WTC11 (cell line): ENCODE results near the gene GSS. TPM values are rescaled to one million over a fixed set of nuclear protein-coding genes. Genes with fewer than 3 reads are reported as not detected.

Experiments used
- ATAC-seq: fragments of 200-7000 bp; cut with Tn5 transposase; 2 replicates; pipeline ENCODE4 v1.10.0; 2021; ENCODE audit warnings: mild to moderate bottlenecking, moderate library complexity
- CTCF ChIA-PET: fragments of 300-600 bp; sonication (Branson Sonifier 250); formaldehyde crosslinking; loops from one replicate; lab custom pipeline; 2021; ENCODE audit warnings: antibody characterized with exemption; lab: Charles Lee
- POLR2A ChIA-PET: fragments of 350-600 bp; sonication (Branson Sonifier 250); formaldehyde crosslinking; loops from one replicate; lab custom pipeline; 2021; ENCODE audit warnings: antibody characterized with exemption; lab: Charles Lee
- DNase-seq: peaks from one replicate; pipeline ENCODE4 v3.0.0; 2021; ENCODE audit warnings: low spot score
- H3K27ac Mint-ChIP-seq: 2 replicates; pipeline ENCODE4 v1.8.0; 2021; ENCODE audit warnings: mixed read lengths
- H3K27me3 Mint-ChIP-seq: 2 replicates; pipeline ENCODE4 v1.8.0; 2021; ENCODE audit warnings: low read depth, mild to moderate bottlenecking, moderate library complexity, mixed read lengths
- H3K36me3 Mint-ChIP-seq: 2 replicates; pipeline ENCODE4 v1.8.0; 2021; ENCODE audit warnings: mixed read lengths
- H3K4me1 Mint-ChIP-seq: 2 replicates; pipeline ENCODE4 v1.8.0; 2022; ENCODE audit warnings: mixed read lengths
- H3K4me3 Mint-ChIP-seq: 2 replicates; pipeline ENCODE4 v1.8.0; 2021; ENCODE audit warnings: mild to moderate bottlenecking, moderate library complexity, mixed read lengths
- H3K9me3 Mint-ChIP-seq: 2 replicates; pipeline ENCODE4 v1.8.0; 2021; ENCODE audit warnings: mixed read lengths
- CBFB ChIP-seq: sonication (generic); formaldehyde crosslinking; IDR thresholded peaks from 2 replicates; pipeline ENCODE4 v1.8.1; 2022; ENCODE audit warnings: mild to moderate bottlenecking, low read depth, missing genetic modification reagents
- CREB1 ChIP-seq: sonication (generic); formaldehyde crosslinking; IDR thresholded peaks from 2 replicates; pipeline ENCODE4 v1.8.0; 2023; ENCODE audit warnings: mild to moderate bottlenecking, missing genetic modification reagents
- EMX1 ChIP-seq: fragments of 250-450 bp; sonication (Bioruptor Pico); IDR thresholded peaks from 2 replicates; pipeline ENCODE4 v1.8.0; 2021; ENCODE audit warnings: mild to moderate bottlenecking
- FOXK1 ChIP-seq: sonication (generic); formaldehyde crosslinking; IDR thresholded peaks from 2 replicates; pipeline ENCODE4 v1.8.0; 2022; ENCODE audit warnings: mild to moderate bottlenecking, moderate library complexity, missing genetic modification reagents
- GRHL2 ChIP-seq: fragments of 250-450 bp; sonication (Bioruptor Pico); IDR thresholded peaks from 2 replicates; pipeline ENCODE4 v1.8.0; 2022; ENCODE audit warnings: mild to moderate bottlenecking, moderate library complexity; ENCODE audit not compliant: insufficient replicate concordance, severe bottlenecking
- GTF2I ChIP-seq: fragments of 250-450 bp; sonication (Bioruptor Pico); conservative IDR thresholded peaks from 2 replicates; pipeline ENCODE4 v1.4.0; 2021; ENCODE audit warnings: mild to moderate bottlenecking
- JAZF1 ChIP-seq: fragments of 250-450 bp; sonication (Bioruptor Pico); IDR thresholded peaks from 2 replicates; pipeline ENCODE4 v1.9.0; 2021; ENCODE audit warnings: moderate library complexity, mild to moderate bottlenecking, inconsistent platforms
- NR3C1 ChIP-seq: sonication (generic); formaldehyde crosslinking; conservative IDR thresholded peaks from 2 replicates; pipeline ENCODE4 v1.8.1; 2023; ENCODE audit warnings: low read depth, mild to moderate bottlenecking, missing genetic modification reagents
- PRDM15 ChIP-seq: sonication (generic); formaldehyde crosslinking; IDR thresholded peaks from 2 replicates; pipeline ENCODE4 v1.8.0; 2022; ENCODE audit warnings: missing genetic modification reagents
- SMAD3 ChIP-seq: sonication (generic); formaldehyde crosslinking; IDR thresholded peaks from 2 replicates; pipeline ENCODE4 v1.8.0; 2022; ENCODE audit warnings: missing genetic modification reagents, mild to moderate bottlenecking, borderline replicate concordance
- SMAD4 ChIP-seq: sonication (generic); formaldehyde crosslinking; IDR thresholded peaks from 2 replicates; pipeline ENCODE4 v1.8.0; 2022; ENCODE audit warnings: mild to moderate bottlenecking, missing genetic modification reagents
- TCF7 ChIP-seq: sonication (generic); formaldehyde crosslinking; IDR thresholded peaks from 2 replicates; pipeline ENCODE4 v1.8.0; 2022; ENCODE audit warnings: mild to moderate bottlenecking, low read depth, missing genetic modification reagents, moderate library complexity
- ZNF423 ChIP-seq: fragments of 250-450 bp; sonication (Bioruptor Pico); IDR thresholded peaks from 2 replicates; pipeline ENCODE4 v2.1.2; 2022; ENCODE audit warnings: mild to moderate bottlenecking, moderate library complexity
- ZNF532 ChIP-seq: fragments of 250-450 bp; sonication (Bioruptor Pico); IDR thresholded peaks from 2 replicates; pipeline ENCODE4 v1.9.0; 2021; ENCODE audit warnings: mild to moderate bottlenecking, borderline replicate concordance
- total RNA-seq: library from RNA; stranded (reverse); gene quantifications from 3 replicates; pipeline ENCODE4 v1.2.3, GENCODE V29; 2021
- TF ChIP-seq, protein P1 (sequence below): sonication (generic); formaldehyde crosslinking; IDR thresholded peaks from 2 replicates; pipeline ENCODE4 v1.8.1; 2022; ENCODE audit warnings: low read depth, mild to moderate bottlenecking, moderate library complexity, missing genetic modification reagents, borderline replicate concordance
- TF ChIP-seq, protein P2 (sequence below): sonication (generic); formaldehyde crosslinking; IDR thresholded peaks from 2 replicates; pipeline ENCODE4 v1.8.1; 2023; ENCODE audit warnings: mild to moderate bottlenecking, missing genetic modification reagents
- TF ChIP-seq, protein P3 (sequence below): fragments of 250-450 bp; sonication (Bioruptor Pico); IDR thresholded peaks from 2 replicates; pipeline ENCODE4 v1.9.0; 2021; ENCODE audit warnings: mild to moderate bottlenecking
- TF ChIP-seq, protein P4 (sequence below): fragments of 250-450 bp; sonication (Bioruptor Pico); conservative IDR thresholded peaks from 2 replicates; pipeline ENCODE4 v1.9.0; 2021; ENCODE audit warnings: mild to moderate bottlenecking
- TF ChIP-seq, protein P5 (sequence below): fragments of 250-450 bp; sonication (Bioruptor Pico); IDR thresholded peaks from 2 replicates; pipeline ENCODE4 v2.1.2; 2022; ENCODE audit warnings: mild to moderate bottlenecking, moderate library complexity

The GSS gene
- total RNA-seq, 1 experiment from 2014 or later: 47.3 TPM

- DNase-seq (no peak), ATAC-seq (no peak)
- H3K9me3 Mint-ChIP-seq: no peaks in the 10 kb centered on the region
- peaks cover 48% of the 10 kb centered on the region for H3K4me1 Mint-ChIP-seq
- ChIA-PET CTCF (interaction anchor here (0.9 to 2.0 kb wide), 3 partner anchors 20 to 104 kb away, joined by 3 to 8 read pairs (median 5); no protein-coding TSS in a partner anchor), POLR2A (no interaction called here)
- TF ChIP-seq ZNF532: no peak
- TF ChIP-seq ZNF423 (CRISPR knock-in tag): no peak
- TF ChIP-seq, protein P1, sequence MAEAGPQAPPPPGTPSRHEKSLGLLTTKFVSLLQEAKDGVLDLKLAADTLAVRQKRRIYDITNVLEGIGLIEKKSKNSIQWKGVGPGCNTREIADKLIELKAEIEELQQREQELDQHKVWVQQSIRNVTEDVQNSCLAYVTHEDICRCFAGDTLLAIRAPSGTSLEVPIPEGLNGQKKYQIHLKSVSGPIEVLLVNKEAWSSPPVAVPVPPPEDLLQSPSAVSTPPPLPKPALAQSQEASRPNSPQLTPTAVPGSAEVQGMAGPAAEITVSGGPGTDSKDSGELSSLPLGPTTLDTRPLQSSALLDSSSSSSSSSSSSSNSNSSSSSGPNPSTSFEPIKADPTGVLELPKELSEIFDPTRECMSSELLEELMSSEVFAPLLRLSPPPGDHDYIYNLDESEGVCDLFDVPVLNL: no peak
- TF ChIP-seq, protein P2, sequence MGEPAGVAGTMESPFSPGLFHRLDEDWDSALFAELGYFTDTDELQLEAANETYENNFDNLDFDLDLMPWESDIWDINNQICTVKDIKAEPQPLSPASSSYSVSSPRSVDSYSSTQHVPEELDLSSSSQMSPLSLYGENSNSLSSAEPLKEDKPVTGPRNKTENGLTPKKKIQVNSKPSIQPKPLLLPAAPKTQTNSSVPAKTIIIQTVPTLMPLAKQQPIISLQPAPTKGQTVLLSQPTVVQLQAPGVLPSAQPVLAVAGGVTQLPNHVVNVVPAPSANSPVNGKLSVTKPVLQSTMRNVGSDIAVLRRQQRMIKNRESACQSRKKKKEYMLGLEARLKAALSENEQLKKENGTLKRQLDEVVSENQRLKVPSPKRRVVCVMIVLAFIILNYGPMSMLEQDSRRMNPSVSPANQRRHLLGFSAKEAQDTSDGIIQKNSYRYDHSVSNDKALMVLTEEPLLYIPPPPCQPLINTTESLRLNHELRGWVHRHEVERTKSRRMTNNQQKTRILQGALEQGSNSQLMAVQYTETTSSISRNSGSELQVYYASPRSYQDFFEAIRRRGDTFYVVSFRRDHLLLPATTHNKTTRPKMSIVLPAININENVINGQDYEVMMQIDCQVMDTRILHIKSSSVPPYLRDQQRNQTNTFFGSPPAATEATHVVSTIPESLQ: no peak
- no peak for TF ChIP-seq TCF7 (CRISPR knock-in tag)
- no peak for TF ChIP-seq FOXK1 (CRISPR knock-in tag)
- no peak for TF ChIP-seq JAZF1 (CRISPR knock-in tag)
- no peak for TF ChIP-seq GTF2I (CRISPR knock-in tag)
- TF ChIP-seq CBFB (CRISPR knock-in tag): no peak
- no peak for TF ChIP-seq CREB1
- no peak for TF ChIP-seq PRDM15 (CRISPR knock-in tag)
- no peak for TF ChIP-seq SMAD4 (CRISPR knock-in tag)
- TF ChIP-seq EMX1 (CRISPR knock-in tag): no peak
- TF ChIP-seq, protein P3, sequence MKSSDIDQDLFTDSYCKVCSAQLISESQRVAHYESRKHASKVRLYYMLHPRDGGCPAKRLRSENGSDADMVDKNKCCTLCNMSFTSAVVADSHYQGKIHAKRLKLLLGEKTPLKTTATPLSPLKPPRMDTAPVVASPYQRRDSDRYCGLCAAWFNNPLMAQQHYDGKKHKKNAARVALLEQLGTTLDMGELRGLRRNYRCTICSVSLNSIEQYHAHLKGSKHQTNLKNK (CRISPR knock-in tag): no peak
- TF ChIP-seq SMAD3 (CRISPR knock-in tag): no peak
- no peak for TF ChIP-seq GRHL2 (CRISPR knock-in tag)
- no peak for TF ChIP-seq NR3C1 (CRISPR knock-in tag)
- TF ChIP-seq, protein P4, sequence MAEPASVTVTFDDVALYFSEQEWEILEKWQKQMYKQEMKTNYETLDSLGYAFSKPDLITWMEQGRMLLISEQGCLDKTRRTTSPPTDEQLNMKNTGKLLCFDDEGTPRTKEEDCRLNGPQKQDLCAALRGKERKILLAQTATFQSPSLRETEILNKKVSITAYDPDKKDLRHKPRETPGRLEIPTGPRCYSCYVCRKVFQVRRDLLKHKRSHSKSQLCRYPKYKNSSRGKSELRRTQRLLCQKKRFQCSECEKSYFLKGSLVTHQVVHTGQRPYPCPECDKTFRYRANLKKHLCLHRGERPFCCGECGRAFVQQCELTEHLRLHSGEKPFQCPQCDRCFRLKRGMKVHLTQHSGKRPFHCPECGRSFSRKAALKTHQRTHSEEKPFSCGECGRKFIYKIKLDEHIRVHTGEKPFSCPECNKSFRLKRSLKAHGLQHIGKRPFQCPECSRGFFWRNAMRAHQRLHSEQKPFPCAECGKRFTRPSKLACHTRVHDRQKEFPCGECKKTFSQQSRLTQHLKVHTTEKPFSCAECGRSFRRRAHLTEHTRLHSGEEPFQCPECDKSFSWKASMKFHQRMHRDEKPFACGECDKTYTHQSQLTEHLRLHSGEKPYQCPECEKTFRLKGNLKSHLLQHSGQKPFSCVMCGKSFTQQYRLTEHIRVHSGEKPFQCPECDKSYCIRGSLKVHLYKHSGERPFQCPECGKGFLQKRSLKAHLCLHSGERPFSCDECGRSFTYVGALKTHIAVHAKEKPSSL (CRISPR knock-in tag): no peak
- TF ChIP-seq, protein P5, sequence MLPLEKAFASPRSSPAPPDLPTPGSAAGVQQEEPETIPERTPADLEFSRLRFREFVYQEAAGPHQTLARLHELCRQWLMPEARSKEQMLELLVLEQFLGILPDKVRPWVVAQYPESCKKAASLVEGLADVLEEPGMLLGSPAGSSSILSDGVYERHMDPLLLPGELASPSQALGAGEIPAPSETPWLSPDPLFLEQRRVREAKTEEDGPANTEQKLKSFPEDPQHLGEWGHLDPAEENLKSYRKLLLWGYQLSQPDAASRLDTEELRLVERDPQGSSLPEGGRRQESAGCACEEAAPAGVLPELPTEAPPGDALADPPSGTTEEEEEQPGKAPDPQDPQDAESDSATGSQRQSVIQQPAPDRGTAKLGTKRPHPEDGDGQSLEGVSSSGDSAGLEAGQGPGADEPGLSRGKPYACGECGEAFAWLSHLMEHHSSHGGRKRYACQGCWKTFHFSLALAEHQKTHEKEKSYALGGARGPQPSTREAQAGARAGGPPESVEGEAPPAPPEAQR: no peak
- H3K4me3 Mint-ChIP-seq: no peak overlapping the region
- H3K27me3 Mint-ChIP-seq: peaks cover 23% of the 10 kb centered on the region
- H3K27ac Mint-ChIP-seq: no peak overlapping the region
- no peaks in the 10 kb centered on the region for H3K36me3 Mint-ChIP-seq
Measured at GRCh38 chr20:34978092-34978744, 22.6 kb upstream of the GSS start.
